CD4-positive, alpha-beta T cell (primary cell): ENCODE results near the gene PRM2. TPM values are rescaled to one million over a fixed set of nuclear protein-coding genes. Genes with fewer than 3 reads are reported as not detected.

Source experiments
- ATAC-seq: fragments of 200-7000 bp; cut with Tn5 transposase; one replicate; pipeline ENCODE4 v1.10.0; 2022; ENCODE audit warnings: mild to moderate bottlenecking; ENCODE audit not compliant: poor library complexity
- CTCF ChIA-PET: fragments of 350-600 bp; sonication (Branson Sonifier 250); formaldehyde crosslinking; loops from one replicate; lab custom pipeline; 2021; ENCODE audit warnings: antibody characterized with exemption, inconsistent platforms; lab: Charles Lee
- POLR2A ChIA-PET: fragments of 350-600 bp; sonication (Branson Sonifier 250); formaldehyde crosslinking; loops from one replicate; lab custom pipeline; 2021; ENCODE audit warnings: antibody characterized with exemption, inconsistent platforms; lab: Charles Lee
- DNase-seq, 14 experiments: peaks; one replicate each; pipeline ENCODE4 v3.0.0-alpha.2; 2013 to 2020; ENCODE audit warnings: mixed read lengths in 2 of 14
- H3K27ac ChIP-seq, 2 donors: one replicate each; pipeline versions ENCODE4 v1.5.1 to v1.7.0; 2013; ENCODE audit warnings: low read length in 2 of 2, low read depth in 1 of 2, mild to moderate bottlenecking in 1 of 2
- H3K27me3 ChIP-seq, 2 experiments: 1 replicate in 1 of 2; 2 replicates in 1 of 2; pipeline versions ENCODE4 v1.6.1 to v1.7.0; 2013; ENCODE audit warnings: low read length in 2 of 2, control low read depth in 1 of 2, mild to moderate bottlenecking in 1 of 2, moderate library complexity in 1 of 2; ENCODE audit not compliant: insufficient read depth in 2 of 2, control insufficient read depth in 1 of 2
- H3K36me3 ChIP-seq: one replicate; pipeline ENCODE4 v1.6.1; 2013; ENCODE audit warnings: low read length, control low read depth; ENCODE audit not compliant: insufficient read depth
- H3K4me1 ChIP-seq: one replicate; pipeline ENCODE4 v1.6.1; 2013; ENCODE audit warnings: low read length, control low read depth; ENCODE audit not compliant: insufficient read depth
- H3K4me3 ChIP-seq: one replicate; pipeline ENCODE4 v1.5.1; 2013; ENCODE audit warnings: mild to moderate bottlenecking, low read length, moderate library complexity
- H3K9me3 ChIP-seq, 2 experiments: 1 replicate in 1 of 2; 2 replicates in 1 of 2; pipeline versions ENCODE4 v1.6.1 to v1.7.0; 2013; ENCODE audit warnings: low read length in 2 of 2, mild to moderate bottlenecking in 2 of 2, control low read depth in 1 of 2, moderate library complexity in 1 of 2; ENCODE audit not compliant: control insufficient read depth in 1 of 2, insufficient read depth in 1 of 2
- H3K27ac Mint-ChIP-seq: one replicate; pipeline ENCODE4 v1.8.0; 2020; ENCODE audit warnings: mixed read lengths
- H3K27me3 Mint-ChIP-seq: one replicate; pipeline ENCODE4 v1.8.0; 2021; ENCODE audit warnings: mixed read lengths
- H3K36me3 Mint-ChIP-seq: one replicate; pipeline ENCODE4 v1.8.0; 2021; ENCODE audit warnings: low read depth, mixed read lengths
- H3K4me1 Mint-ChIP-seq: one replicate; pipeline ENCODE4 v1.8.0; 2021; ENCODE audit warnings: low read depth, mixed read lengths
- H3K4me3 Mint-ChIP-seq: one replicate; pipeline ENCODE4 v1.8.0; 2020; ENCODE audit warnings: mild to moderate bottlenecking, mixed read lengths
- H3K9me3 Mint-ChIP-seq: one replicate; pipeline ENCODE4 v1.8.0; 2020; ENCODE audit warnings: mixed read lengths
- CTCF ChIP-seq: fragments of 200-600 bp; IDR thresholded peaks from one replicate; pipeline ENCODE4 v1.8.0; 2022; ENCODE audit warnings: antibody characterized with exemption, mild to moderate bottlenecking
- intact Hi-C, 2 experiments: fragments of 100-400 bp; cut with DNase I in 1 of 2; cut with micrococcal nuclease in 1 of 2; formaldehyde crosslinking; loops; one replicate each; pipeline versions ENCODE4 v1.15.1 to v1.9.0; 2023 to 2025; cut with DNase I, micrococcal nuclease
- total RNA-seq, 174 experiments: library from RNA in 2 of 174; stranded (reverse) in 2 of 174; gene quantifications; one replicate each; pipeline ENCODE4 v1.2.3 and lab custom pipeline; 2021 to 2026

The PRM2 gene
- total RNA-seq, 2 experiments from 2014 or later: not detected

GRCh38 chr16:11248133-11248532, 28.1 kb downstream of the PRM2 start:
- Histone ChIP-seq H3K36me3 (peaks cover 7% of the 10 kb centered on the region), H3K9me3 (no peaks in the 10 kb centered on the region), H3K27me3 (no peaks in the 10 kb centered on the region), H3K27ac (no peak overlapping the region), H3K4me3 (no peak overlapping the region), H3K4me1 (peaks cover 20% of the 10 kb centered on the region)
- ChIA-PET POLR2A (interaction anchor here (1.1 to 3.0 kb wide), 2 partner anchors 8 to 225 kb away, joined by 3 to 17 read pairs; partner anchors contain the start of gene SOCS1), CTCF (no interaction called here)
- intact Hi-C loops: no loop called here
- no peaks in the 10 kb centered on the region for H3K27me3 Mint-ChIP-seq
- TF ChIP-seq CTCF: no peak
- no peaks in the 10 kb centered on the region for H3K9me3 Mint-ChIP-seq
- ATAC-seq (no peak), DNase-seq (no peak)
- no peak overlapping the region for H3K4me3 Mint-ChIP-seq
- peaks cover 12% of the 10 kb centered on the region for H3K36me3 Mint-ChIP-seq
- peaks cover 23% of the 10 kb centered on the region for H3K4me1 Mint-ChIP-seq
- H3K27ac Mint-ChIP-seq: no peak overlapping the region

GRCh38 chr16:11245988-11246387, 30.3 kb downstream of the PRM2 start:
- Histone ChIP-seq H3K36me3 (no peaks in the 10 kb centered on the region), H3K27me3 (no peaks in the 10 kb centered on the region), H3K9me3 (no peaks in the 10 kb centered on the region), H3K4me1 (peaks cover 4% of the 10 kb centered on the region), H3K4me3 (no peak overlapping the region), H3K27ac (no peak overlapping the region)
- H3K4me1 Mint-ChIP-seq: peaks cover 8% of the 10 kb centered on the region
- H3K27me3 Mint-ChIP-seq: no peaks in the 10 kb centered on the region
- H3K9me3 Mint-ChIP-seq: no peaks in the 10 kb centered on the region
- H3K4me3 Mint-ChIP-seq: no peak overlapping the region
- no peaks in the 10 kb centered on the region for H3K36me3 Mint-ChIP-seq
- intact Hi-C loops: no loop called here
- ATAC-seq: no peak
- POLR2A ChIA-PET: interaction anchor here (0.6 to 3.0 kb wide), 4 partner anchors 8 to 21 kb away, joined by 3 to 17 read pairs (median 4); partner anchors contain the start of gene SOCS1
- no peak for DNase-seq
- CTCF ChIA-PET: interaction anchor here (1.1 kb wide), 1 partner anchor 8 kb away, joined by 3 read pairs; no protein-coding TSS in a partner anchor
- no peak overlapping the region for H3K27ac Mint-ChIP-seq
- no peak for TF ChIP-seq CTCF

- Histone ChIP-seq H3K27ac (no peak overlapping the region), H3K9me3 (no peaks in the 10 kb centered on the region), H3K27me3 (no peaks in the 10 kb centered on the region), H3K4me3 (no peak overlapping the region), H3K36me3 (no peaks in the 10 kb centered on the region), H3K4me1 (peaks cover 11% of the 10 kb centered on the region)
- Mint-ChIP-seq H3K27me3 (no peaks in the 10 kb centered on the region), H3K4me1 (peaks cover 9% of the 10 kb centered on the region), H3K36me3 (no peaks in the 10 kb centered on the region), H3K27ac (no peak overlapping the region), H3K4me3 (no peak overlapping the region), H3K9me3 (no peaks in the 10 kb centered on the region)
- DNase-seq (no peak), ATAC-seq (no peak)
- ChIA-PET CTCF (interaction anchor here (1.1 kb wide), 1 partner anchor 9 kb away, joined by 3 read pairs; no protein-coding TSS in a partner anchor), POLR2A (interaction anchor here (0.9 to 3.0 kb wide), 3 partner anchors 9 to 12 kb away, joined by 3 to 17 read pairs (median 4); partner anchors contain the start of gene SOCS1)
- TF ChIP-seq CTCF: no peak
- intact Hi-C loops: no loop called here
Measured at GRCh38 chr16:11245222-11245737, 31.0 kb downstream of the PRM2 start.
